B cell (primary cell): ENCODE data around the gene KIF13A.

Source experiments
- EZH2 ChIP-seq: IDR thresholded peaks from 2 replicates; pipeline ENCODE4 v1.6.1; 2012; ENCODE audit warnings: borderline replicate concordance, low read depth, mild to moderate bottlenecking, moderate library complexity, low read length; ENCODE audit not compliant: insufficient read depth, poor library complexity, severe bottlenecking
- TF ChIP-seq, protein P1 (sequence below): fragments of 200-600 bp; IDR thresholded peaks from one replicate; pipeline ENCODE4 v1.8.0; 2022; ENCODE audit warnings: antibody characterized with exemption, mild to moderate bottlenecking

DNA sequence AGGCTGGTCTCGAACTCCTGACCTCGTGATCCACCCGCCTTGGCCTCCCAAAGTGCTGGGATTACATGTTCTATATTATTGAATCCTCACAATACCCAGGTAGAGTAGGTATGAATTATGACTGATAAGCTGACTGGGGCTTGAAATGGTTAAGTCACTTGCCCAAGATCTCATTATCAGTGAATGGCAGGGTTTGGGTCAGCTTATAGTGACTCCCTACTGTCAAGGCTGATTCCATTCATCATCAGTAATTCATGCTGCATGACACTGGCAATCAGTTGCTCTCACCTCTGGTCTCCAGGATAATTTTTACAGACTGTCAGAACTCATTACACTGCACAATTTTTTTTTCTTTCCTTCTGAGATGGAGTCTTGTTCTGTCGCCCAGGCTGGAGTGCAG, 127.6 kb downstream of the KIF13A start:
- TF ChIP-seq, protein P1, sequence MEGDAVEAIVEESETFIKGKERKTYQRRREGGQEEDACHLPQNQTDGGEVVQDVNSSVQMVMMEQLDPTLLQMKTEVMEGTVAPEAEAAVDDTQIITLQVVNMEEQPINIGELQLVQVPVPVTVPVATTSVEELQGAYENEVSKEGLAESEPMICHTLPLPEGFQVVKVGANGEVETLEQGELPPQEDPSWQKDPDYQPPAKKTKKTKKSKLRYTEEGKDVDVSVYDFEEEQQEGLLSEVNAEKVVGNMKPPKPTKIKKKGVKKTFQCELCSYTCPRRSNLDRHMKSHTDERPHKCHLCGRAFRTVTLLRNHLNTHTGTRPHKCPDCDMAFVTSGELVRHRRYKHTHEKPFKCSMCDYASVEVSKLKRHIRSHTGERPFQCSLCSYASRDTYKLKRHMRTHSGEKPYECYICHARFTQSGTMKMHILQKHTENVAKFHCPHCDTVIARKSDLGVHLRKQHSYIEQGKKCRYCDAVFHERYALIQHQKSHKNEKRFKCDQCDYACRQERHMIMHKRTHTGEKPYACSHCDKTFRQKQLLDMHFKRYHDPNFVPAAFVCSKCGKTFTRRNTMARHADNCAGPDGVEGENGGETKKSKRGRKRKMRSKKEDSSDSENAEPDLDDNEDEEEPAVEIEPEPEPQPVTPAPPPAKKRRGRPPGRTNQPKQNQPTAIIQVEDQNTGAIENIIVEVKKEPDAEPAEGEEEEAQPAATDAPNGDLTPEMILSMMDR, result no peak
- no peak for TF ChIP-seq EZH2
